Spleen (tissue), 7 donors: Measurements from ENCODE around the gene DCDC1.

ENCODE experiments used
- CTCF ChIP-seq, 11 experiments: fragments of 200-600 bp in 7 of 11; fragments of 450-650 bp in 4 of 11; sonication (generic) in 4 of 11; IDR thresholded peaks in 8 of 11; conservative IDR thresholded peaks in 3 of 11; 1 replicate in 7 of 11; 2 replicates in 4 of 11; pipeline versions ENCODE4 v1.4.0 to v1.8.0; 2016 to 2021; ENCODE audit warnings: antibody characterized with exemption in 11 of 11, inconsistent platforms in 4 of 11, mild to moderate bottlenecking in 1 of 11
- POLR2A ChIP-seq, 3 donors: fragments of 450-650 bp; IDR thresholded peaks; one replicate each; pipeline ENCODE4 v1.5.1; 2017; ENCODE audit warnings: antibody characterized with exemption in 3 of 3, mild to moderate bottlenecking in 1 of 3
- POLR2AphosphoS5 ChIP-seq, 3 donors: sonication (generic); formaldehyde crosslinking; IDR thresholded peaks; one replicate each; pipeline ENCODE4 v1.5.1; 2017; ENCODE audit warnings: antibody characterized with exemption in 3 of 3
- donor health status: DM: no; HTN: no; CAD: no; lungs with moderate emphysema.
- donor health status: DM: no; HTN: no; CAD: no.
- donor health status: DM: no; HTN: no; CAD: no.

GRCh38 chr11:31417357-31417756 is 47.8 kb upstream of the DCDC1 start:
- TF ChIP-seq CTCF (IDR thresholded peaks at IDR 0.05 in 8 of 11, conservative IDR thresholded peaks at IDR 0.05 in 3 of 11) (no peak), POLR2AphosphoS5 (IDR thresholded peaks at IDR 0.05) (no peak), POLR2A (IDR thresholded peaks at IDR 0.05) (no peak)
